Skeletal muscle tissue (tissue), 4 donors: Measurements from ENCODE around the gene CD2AP. TPM values are rescaled to one million over a fixed set of nuclear protein-coding genes. Genes with fewer than 3 reads are reported as not detected.

Source experiments
- H3K27ac ChIP-seq: one replicate; pipeline ENCODE4 v1.7.0; 2013; ENCODE audit warnings: mild to moderate bottlenecking, low read depth, low read length, inconsistent platforms
- H3K27me3 ChIP-seq, 3 donors: one replicate each; pipeline ENCODE4 v1.7.0; 2013; ENCODE audit warnings: low read length in 3 of 3; ENCODE audit not compliant: control insufficient read depth in 3 of 3, insufficient read depth in 3 of 3
- H3K36me3 ChIP-seq, 3 donors: one replicate each; pipeline ENCODE4 v1.7.0; 2013; ENCODE audit warnings: low read length in 3 of 3; ENCODE audit not compliant: control insufficient read depth in 3 of 3, insufficient read depth in 3 of 3
- H3K4me1 ChIP-seq, 3 donors: one replicate each; pipeline ENCODE4 v1.7.0; 2013; ENCODE audit warnings: low read length in 3 of 3, mild to moderate bottlenecking in 3 of 3; ENCODE audit not compliant: control insufficient read depth in 3 of 3, insufficient read depth in 3 of 3
- H3K4me3 ChIP-seq, 3 donors: one replicate each; pipeline ENCODE4 v1.7.0; 2013; ENCODE audit warnings: low read length in 3 of 3
- H3K9ac ChIP-seq, 3 donors: one replicate each; pipeline ENCODE4 v1.7.0; 2013; ENCODE audit warnings: low read length in 3 of 3, mild to moderate bottlenecking in 3 of 3, moderate library complexity in 2 of 3, low read depth in 1 of 3
- H3K9me3 ChIP-seq, 3 donors: one replicate each; pipeline ENCODE4 v1.7.0; 2013; ENCODE audit warnings: low read length in 3 of 3; ENCODE audit not compliant: control insufficient read depth in 3 of 3
- total RNA-seq: library from RNA; depleted of rRNA; stranded (reverse); fragments of >200 nt; gene quantifications from one replicate; pipeline ENCODE4 v1.2.3, GENCODE V29; 2014
- donor health status: Osteomylitis.

The CD2AP gene
- total RNA-seq, 1 donor from 2014 or later = 13.6 TPM

- Histone ChIP-seq H3K27me3 (no peaks in the 10 kb centered on the region), H3K9me3 (no peaks in the 10 kb centered on the region), H3K9ac (no peak overlapping the region), H3K36me3 (peaks cover 0 to 9% (median 5%) of the 10 kb centered on the region in 3 donors), H3K4me1 (no peaks in the 10 kb centered on the region), H3K27ac (no peak overlapping the region), H3K4me3 (no peak overlapping the region)
Observed at GRCh38 chr6:47587493-47587892, 109.9 kb downstream of the CD2AP start.

- Histone ChIP-seq H3K4me3 (no peak overlapping the region), H3K36me3 (peaks cover 7 to 11% (median 10%) of the 10 kb centered on the region in 3 donors), H3K9ac (no peak overlapping the region), H3K4me1 (no peaks in the 10 kb centered on the region), H3K9me3 (no peaks in the 10 kb centered on the region), H3K27me3 (no peaks in the 10 kb centered on the region), H3K27ac (no peak overlapping the region)
Observed at GRCh38 chr6:47592131-47592840, 114.7 kb downstream of the CD2AP start.

GRCh38 chr6:47593979-47594378 is 116.4 kb downstream of the CD2AP start:
- Histone ChIP-seq H3K9ac (no peak overlapping the region), H3K36me3 (peaks cover 12 to 16% (median 12%) of the 10 kb centered on the region in 3 donors), H3K4me1 (no peaks in the 10 kb centered on the region), H3K27me3 (no peaks in the 10 kb centered on the region), H3K4me3 (no peak overlapping the region), H3K27ac (no peak overlapping the region), H3K9me3 (no peaks in the 10 kb centered on the region)

GRCh38 chr6:47595785-47596184 is 118.2 kb downstream of the CD2AP start:
- Histone ChIP-seq H3K4me3 (no peak overlapping the region), H3K9ac (no peak overlapping the region), H3K27me3 (no peaks in the 10 kb centered on the region), H3K36me3 (peaks cover 10 to 16% (median 12%) of the 10 kb centered on the region in 3 donors), H3K4me1 (no peaks in the 10 kb centered on the region), H3K9me3 (no peaks in the 10 kb centered on the region), H3K27ac (no peak overlapping the region)

- Histone ChIP-seq H3K27me3 (no peaks in the 10 kb centered on the region), H3K4me3 (no peak overlapping the region), H3K9ac (no peak overlapping the region), H3K36me3 (peaks cover 10 to 16% (median 12%) of the 10 kb centered on the region in 3 donors), H3K4me1 (no peaks in the 10 kb centered on the region), H3K9me3 (no peaks in the 10 kb centered on the region), H3K27ac (no peak overlapping the region)
Observed at GRCh38 chr6:47598367-47598766, 120.8 kb downstream of the CD2AP start.

- H3K27me3 ChIP-seq = no peaks in the 10 kb centered on the region
- H3K4me3 ChIP-seq = no peak overlapping the region
- H3K9ac ChIP-seq = no peak overlapping the region
- no peak overlapping the region for H3K27ac ChIP-seq
- no peaks in the 10 kb centered on the region for H3K9me3 ChIP-seq
- H3K36me3 ChIP-seq = peaks cover 10 to 16% (median 12%) of the 10 kb centered on the region in 3 donors
- no peaks in the 10 kb centered on the region for H3K4me1 ChIP-seq
Observed at GRCh38 chr6:47599512-47599911, 121.9 kb downstream of the CD2AP start.

- Histone ChIP-seq H3K9me3 (no peaks in the 10 kb centered on the region), H3K27me3 (no peaks in the 10 kb centered on the region), H3K9ac (no peak overlapping the region), H3K4me1 (no peaks in the 10 kb centered on the region), H3K4me3 (no peak overlapping the region), H3K36me3 (peaks cover 3 to 12% (median 6%) of the 10 kb centered on the region in 3 donors), H3K27ac (no peak overlapping the region)
Observed at GRCh38 chr6:47603227-47603626, 125.6 kb downstream of the CD2AP start.

GRCh38 chr6:47603995-47604394 is 126.4 kb downstream of the CD2AP start:
- Histone ChIP-seq H3K4me3 (no peak overlapping the region), H3K36me3 (peaks cover 2 to 12% (median 6%) of the 10 kb centered on the region in 3 donors), H3K27me3 (no peaks in the 10 kb centered on the region), H3K9me3 (no peaks in the 10 kb centered on the region), H3K4me1 (no peaks in the 10 kb centered on the region), H3K27ac (no peak overlapping the region), H3K9ac (no peak overlapping the region)

GRCh38 chr6:47621838-47622449 is 144.4 kb downstream of the CD2AP start:
- H3K4me1 ChIP-seq = no peaks in the 10 kb centered on the region
- H3K9me3 ChIP-seq = no peaks in the 10 kb centered on the region
- no peak overlapping the region for H3K9ac ChIP-seq
- H3K27ac ChIP-seq = no peak overlapping the region
- H3K27me3 ChIP-seq = no peaks in the 10 kb centered on the region
- H3K4me3 ChIP-seq = no peak overlapping the region
- H3K36me3 ChIP-seq = peaks cover 4 to 12% (median 9%) of the 10 kb centered on the region in 3 donors

- H3K27me3 ChIP-seq = no peaks in the 10 kb centered on the region
- no peak overlapping the region for H3K9ac ChIP-seq
- no peak overlapping the region for H3K27ac ChIP-seq
- H3K4me1 ChIP-seq = peaks cover 3 to 5% (median 4%) of the 10 kb centered on the region in 3 donors
- H3K9me3 ChIP-seq = no peaks in the 10 kb centered on the region
- H3K36me3 ChIP-seq = peaks cover 4 to 9% (median 4%) of the 10 kb centered on the region in 3 donors
- H3K4me3 ChIP-seq = no peak overlapping the region
Observed at GRCh38 chr6:47626782-47627181, 149.2 kb downstream of the CD2AP start.
